GM18526 (cell line): Measurements from ENCODE around the gene OBSCN.

Source experiments
- POLR2A ChIP-seq: IDR thresholded peaks from 3 replicates; pipeline ENCODE4 v1.6.1; 2011; ENCODE audit not compliant: insufficient read length; ENCODE audit errors: extremely low read depth

Gene OBSCN

GRCh38 chr1:228213917-228214808, 6.3 kb downstream of the OBSCN start:
- TF ChIP-seq POLR2A, result no peak

- no peak for TF ChIP-seq POLR2A
Observed at GRCh38 chr1:228214921-228215662, 7.2 kb downstream of the OBSCN start.

GRCh38 chr1:228215663-228216116, 7.8 kb downstream of the OBSCN start:
- TF ChIP-seq POLR2A, result no peak

GRCh38 chr1:228216371-228217320, 8.8 kb downstream of the OBSCN start:
- TF ChIP-seq POLR2A, result no peak

- no peak for TF ChIP-seq POLR2A
Observed at GRCh38 chr1:228217551-228218344, 9.9 kb downstream of the OBSCN start.

GRCh38 chr1:228218513-228219244, 10.8 kb downstream of the OBSCN start:
- no peak for TF ChIP-seq POLR2A

- no peak for TF ChIP-seq POLR2A
Observed at GRCh38 chr1:228219245-228219961, 11.6 kb downstream of the OBSCN start.

- no peak for TF ChIP-seq POLR2A
Observed at GRCh38 chr1:228219962-228220780, 12.3 kb downstream of the OBSCN start.

GRCh38 chr1:228222548-228222947, 14.7 kb downstream of the OBSCN start:
- no peak for TF ChIP-seq POLR2A

GRCh38 chr1:228224198-228225164, 16.6 kb downstream of the OBSCN start:
- no peak for TF ChIP-seq POLR2A

GRCh38 chr1:228225165-228225710, 17.4 kb downstream of the OBSCN start:
- TF ChIP-seq POLR2A, result no peak
